MM.1S (cell line): Measurements from ENCODE around the gene TMTC2.

ENCODE experiments used
- DNase-seq: peaks from one replicate; pipeline ENCODE4 v3.0.0-alpha.2; 2015
- H2AFZ ChIP-seq: fragments of 300-600 bp; sonication (generic); 2 replicates; pipeline ENCODE4 v1.6.0; 2016; ENCODE audit warnings: antibody characterized with exemption, low read length
- H3F3A ChIP-seq: fragments of 300-600 bp; sonication (generic); 2 replicates; pipeline ENCODE4 v1.6.1; 2016; ENCODE audit warnings: mild to moderate bottlenecking, antibody characterized with exemption, low read length, moderate library complexity, mixed read lengths; ENCODE audit not compliant: insufficient read depth
- H3K27ac ChIP-seq: fragments of 300-600 bp; sonication (generic); 2 replicates; pipeline ENCODE4 v1.5.1; 2016; ENCODE audit warnings: mild to moderate bottlenecking, low read length
- H3K27me3 ChIP-seq: fragments of 300-600 bp; sonication (generic); replicated peaks from 2 replicates; pipeline ENCODE4 v1.6.0; 2016; ENCODE audit warnings: low read length; ENCODE audit not compliant: insufficient read depth
- H3K36me3 ChIP-seq: fragments of 300-600 bp; sonication (generic); replicated peaks from 2 replicates; pipeline ENCODE4 v1.6.1; 2016; ENCODE audit warnings: mild to moderate bottlenecking, low read length, mixed read lengths; ENCODE audit not compliant: insufficient read depth
- H3K4me1 ChIP-seq: fragments of 300-600 bp; sonication (generic); 2 replicates; pipeline ENCODE4 v1.6.1; 2016; ENCODE audit warnings: low read length, mixed read lengths
- H3K4me2 ChIP-seq: fragments of 300-600 bp; sonication (generic); 2 replicates; pipeline ENCODE4 v1.6.0; 2016; ENCODE audit warnings: low read depth, low read length
- H3K4me3 ChIP-seq: fragments of 300-600 bp; sonication (generic); 2 replicates; pipeline ENCODE4 v1.5.1; 2016; ENCODE audit warnings: low read length, mixed read lengths
- H3K79me2 ChIP-seq: fragments of 300-600 bp; sonication (generic); 2 replicates; pipeline ENCODE4 v1.6.1; 2016; ENCODE audit warnings: mixed run types, low read length, mixed read lengths
- H3K9ac ChIP-seq: fragments of 300-600 bp; sonication (generic); 2 replicates; pipeline ENCODE4 v1.6.1; 2016; ENCODE audit warnings: low read length, mixed read lengths
- H3K9me2 ChIP-seq: fragments of 300-600 bp; sonication (generic); replicated peaks from 2 replicates; pipeline ENCODE4 v1.6.1; 2016; ENCODE audit warnings: mild to moderate bottlenecking, low read length, mixed read lengths; ENCODE audit not compliant: insufficient read depth
- H3K9me3 ChIP-seq: fragments of 300-600 bp; sonication (generic); replicated peaks from 2 replicates; pipeline ENCODE4 v1.6.1; 2016; ENCODE audit warnings: mild to moderate bottlenecking, low read length, mixed read lengths; ENCODE audit not compliant: insufficient read depth
- H4K20me1 ChIP-seq: fragments of 300-600 bp; sonication (generic); 2 replicates; pipeline ENCODE4 v1.6.1; 2016; ENCODE audit warnings: mild to moderate bottlenecking, low read length, moderate library complexity, mixed read lengths; ENCODE audit not compliant: insufficient read depth
- EZH2 ChIP-seq: fragments of 300-600 bp; sonication (generic); optimal IDR thresholded peaks from 2 replicates; pipeline ENCODE3; 2017; ENCODE audit warnings: low read depth, mild to moderate bottlenecking, antibody characterized with exemption, low read length, mixed read lengths
- EZH2phosphoT487 ChIP-seq: fragments of 300-600 bp; sonication (generic); IDR thresholded peaks from 2 replicates; pipeline ENCODE4 v1.6.1; 2018; ENCODE audit warnings: antibody characterized with exemption, low read length
- TF ChIP-seq, protein P1 (sequence below): fragments of 300-600 bp; sonication (generic); IDR thresholded peaks from 2 replicates; pipeline ENCODE4 v1.5.1; 2016; ENCODE audit warnings: antibody characterized with exemption, low read length, mixed read lengths

Gene TMTC2

DNA sequence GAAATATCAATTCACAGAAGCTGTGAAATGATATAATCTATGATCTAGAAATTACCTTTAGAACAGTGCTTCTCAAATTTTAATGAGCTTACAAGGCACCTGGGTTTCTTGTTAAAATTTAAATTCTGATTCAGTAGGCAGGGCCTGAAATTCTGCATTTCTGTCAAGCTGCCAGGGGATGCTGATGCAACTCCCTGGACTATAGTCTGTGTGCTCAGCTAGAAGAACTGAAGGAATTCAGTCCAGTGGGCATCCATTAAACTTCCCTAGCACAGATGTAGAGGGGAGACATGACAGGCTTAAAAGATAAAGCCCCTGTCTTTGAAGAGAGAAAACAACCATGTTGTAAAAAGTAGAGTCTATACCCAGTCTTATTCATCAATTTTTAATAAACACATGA lies 441.8 kb downstream of the TMTC2 start:
- H3K9me2 ChIP-seq: no peaks in the 10 kb centered on the region
- H3K36me3 ChIP-seq: no peaks in the 10 kb centered on the region
- H3K27ac ChIP-seq: no peak overlapping the region
- no peaks in the 10 kb centered on the region for H3K9me3 ChIP-seq
- H3K4me2 ChIP-seq: no peak overlapping the region
- H3F3A ChIP-seq: no peaks in the 10 kb centered on the region
- H3K79me2 ChIP-seq: no peaks in the 10 kb centered on the region
- no peak overlapping the region for H3K9ac ChIP-seq
- DNase-seq: no peak
- no peaks in the 10 kb centered on the region for H3K4me1 ChIP-seq
- no peak overlapping the region for H3K4me3 ChIP-seq
- no peak overlapping the region for H2AFZ ChIP-seq
- TF ChIP-seq EZH2: no peak
- no peaks in the 10 kb centered on the region for H4K20me1 ChIP-seq
- no peaks in the 10 kb centered on the region for H3K27me3 ChIP-seq

DNA sequence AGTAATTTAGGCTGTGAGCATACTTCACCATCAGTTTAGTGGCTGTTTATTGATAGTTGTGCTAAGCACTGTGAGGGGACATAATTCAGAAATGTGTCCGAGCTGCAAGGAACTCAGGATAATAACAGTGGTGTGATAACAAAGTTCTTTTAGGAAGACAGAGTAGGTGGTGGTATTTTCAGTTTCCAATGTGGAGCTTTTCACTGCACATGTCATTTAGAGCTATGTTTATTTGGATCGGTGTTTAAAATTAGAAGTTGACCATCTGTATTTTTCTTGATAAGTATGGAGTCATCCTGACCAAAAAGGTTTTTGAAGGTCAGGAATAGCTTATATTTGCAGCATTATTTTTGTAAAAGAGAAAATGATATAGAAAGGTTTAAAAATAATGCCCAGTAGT lies 443.5 kb downstream of the TMTC2 start:
- Histone ChIP-seq H3K4me2 (no peak overlapping the region), H3F3A (no peaks in the 10 kb centered on the region), H3K36me3 (no peaks in the 10 kb centered on the region), H3K4me1 (no peaks in the 10 kb centered on the region), H4K20me1 (no peaks in the 10 kb centered on the region), H2AFZ (no peak overlapping the region), H3K27ac (no peak overlapping the region), H3K9me3 (no peaks in the 10 kb centered on the region), H3K27me3 (no peaks in the 10 kb centered on the region), H3K4me3 (no peak overlapping the region), H3K9ac (no peak overlapping the region), H3K79me2 (no peaks in the 10 kb centered on the region), H3K9me2 (no peaks in the 10 kb centered on the region)
- TF ChIP-seq EZH2: no peak
- TF ChIP-seq EZH2phosphoT487: no peak
- TF ChIP-seq, protein P1, sequence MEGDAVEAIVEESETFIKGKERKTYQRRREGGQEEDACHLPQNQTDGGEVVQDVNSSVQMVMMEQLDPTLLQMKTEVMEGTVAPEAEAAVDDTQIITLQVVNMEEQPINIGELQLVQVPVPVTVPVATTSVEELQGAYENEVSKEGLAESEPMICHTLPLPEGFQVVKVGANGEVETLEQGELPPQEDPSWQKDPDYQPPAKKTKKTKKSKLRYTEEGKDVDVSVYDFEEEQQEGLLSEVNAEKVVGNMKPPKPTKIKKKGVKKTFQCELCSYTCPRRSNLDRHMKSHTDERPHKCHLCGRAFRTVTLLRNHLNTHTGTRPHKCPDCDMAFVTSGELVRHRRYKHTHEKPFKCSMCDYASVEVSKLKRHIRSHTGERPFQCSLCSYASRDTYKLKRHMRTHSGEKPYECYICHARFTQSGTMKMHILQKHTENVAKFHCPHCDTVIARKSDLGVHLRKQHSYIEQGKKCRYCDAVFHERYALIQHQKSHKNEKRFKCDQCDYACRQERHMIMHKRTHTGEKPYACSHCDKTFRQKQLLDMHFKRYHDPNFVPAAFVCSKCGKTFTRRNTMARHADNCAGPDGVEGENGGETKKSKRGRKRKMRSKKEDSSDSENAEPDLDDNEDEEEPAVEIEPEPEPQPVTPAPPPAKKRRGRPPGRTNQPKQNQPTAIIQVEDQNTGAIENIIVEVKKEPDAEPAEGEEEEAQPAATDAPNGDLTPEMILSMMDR: no peak
- no peak for DNase-seq

DNA sequence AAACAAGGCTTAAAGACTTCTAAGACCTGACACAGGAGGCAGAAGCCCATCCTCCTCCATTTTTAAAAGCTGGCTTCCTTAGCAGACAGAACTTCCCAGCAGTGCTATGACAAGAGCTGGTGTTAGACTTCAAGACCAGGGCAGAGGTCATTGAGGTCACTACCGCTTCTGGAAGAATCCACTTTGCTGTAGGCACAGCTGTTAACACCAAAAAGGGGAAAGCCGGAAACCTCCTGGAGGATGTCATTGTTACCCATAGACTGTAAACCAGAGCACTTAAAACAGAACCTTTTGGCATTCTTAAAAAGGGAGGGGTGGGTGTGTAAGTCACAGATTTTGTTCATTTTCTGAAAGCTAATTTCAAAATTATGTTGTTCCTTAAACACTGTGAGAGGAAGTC lies 445.7 kb downstream of the TMTC2 start:
- Histone ChIP-seq H2AFZ (no peak overlapping the region), H3K36me3 (no peaks in the 10 kb centered on the region), H3K4me1 (no peaks in the 10 kb centered on the region), H3K9ac (no peak overlapping the region), H3K79me2 (no peaks in the 10 kb centered on the region), H3K4me3 (no peak overlapping the region), H3K9me3 (no peaks in the 10 kb centered on the region), H3K27me3 (no peaks in the 10 kb centered on the region), H3F3A (no peaks in the 10 kb centered on the region), H4K20me1 (no peaks in the 10 kb centered on the region), H3K4me2 (no peak overlapping the region), H3K9me2 (no peaks in the 10 kb centered on the region), H3K27ac (no peak overlapping the region)
- TF ChIP-seq, protein P1: no peak
- TF ChIP-seq EZH2phosphoT487 (no peak), EZH2 (no peak)
- DNase-seq: no peak

DNA sequence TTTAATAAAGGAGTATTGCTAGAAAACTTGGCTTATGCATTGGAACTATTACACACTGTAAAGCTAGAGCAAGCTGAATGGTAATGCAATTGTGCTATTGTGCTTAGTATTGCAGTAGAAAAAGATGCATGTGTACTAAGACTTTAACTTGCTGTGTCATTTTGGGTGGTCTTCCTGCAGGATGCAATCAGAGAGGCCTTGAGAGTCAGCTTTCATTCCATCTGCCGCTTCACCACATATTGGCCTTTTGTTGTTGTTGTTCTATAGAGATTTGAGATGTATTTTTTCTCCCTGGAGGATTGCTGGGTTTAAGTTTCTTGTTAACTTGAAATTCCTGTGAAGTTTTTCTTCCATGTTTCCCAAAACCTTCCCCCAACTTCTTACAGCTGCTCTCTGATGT lies 449.7 kb downstream of the TMTC2 start:
- Histone ChIP-seq H3K9me2 (no peaks in the 10 kb centered on the region), H3K27me3 (no peaks in the 10 kb centered on the region), H3K79me2 (no peaks in the 10 kb centered on the region), H3K36me3 (no peaks in the 10 kb centered on the region), H3K4me3 (no peak overlapping the region), H3K9ac (no peak overlapping the region), H4K20me1 (no peaks in the 10 kb centered on the region), H2AFZ (no peak overlapping the region), H3K27ac (no peak overlapping the region), H3K4me2 (no peak overlapping the region), H3K4me1 (no peaks in the 10 kb centered on the region), H3F3A (no peaks in the 10 kb centered on the region), H3K9me3 (no peaks in the 10 kb centered on the region)
- TF ChIP-seq, protein P1: no peak
- TF ChIP-seq EZH2 (no peak), EZH2phosphoT487 (no peak)
- DNase-seq: no peak
